Duodenal mucosa (tissue), 2 donors: ENCODE data around the gene OR10H3.

Source experiments
- H3K27ac ChIP-seq: one replicate; pipeline ENCODE4 v1.7.0; 2013; ENCODE audit warnings: low read depth, low read length
- H3K27me3 ChIP-seq, 2 donors: one replicate each; pipeline ENCODE4 v1.7.0; 2013; ENCODE audit warnings: low read length in 2 of 2, control low read depth in 1 of 2; ENCODE audit not compliant: insufficient read depth in 2 of 2, control insufficient read depth in 1 of 2
- H3K36me3 ChIP-seq, 2 donors: one replicate each; pipeline ENCODE4 v1.7.0; 2013; ENCODE audit warnings: low read length in 2 of 2, control low read depth in 1 of 2; ENCODE audit not compliant: insufficient read depth in 2 of 2, control insufficient read depth in 1 of 2
- H3K4me1 ChIP-seq, 2 donors: one replicate each; pipeline ENCODE4 v1.7.0; 2013; ENCODE audit warnings: low read length in 2 of 2, control low read depth in 1 of 2; ENCODE audit not compliant: insufficient read depth in 2 of 2, control insufficient read depth in 1 of 2
- H3K4me3 ChIP-seq, 2 donors: one replicate each; pipeline ENCODE4 v1.7.0; 2013; ENCODE audit warnings: low read length in 2 of 2, low read depth in 1 of 2
- H3K9ac ChIP-seq, 2 donors: one replicate each; pipeline ENCODE4 v1.7.0; 2013; ENCODE audit warnings: low read length in 2 of 2, low read depth in 1 of 2
- H3K9me3 ChIP-seq, 2 donors: one replicate each; pipeline ENCODE4 v1.7.0; 2013; ENCODE audit warnings: low read length in 2 of 2, control low read depth in 1 of 2; ENCODE audit not compliant: control insufficient read depth in 1 of 2

OR10H3 gene, protein sequence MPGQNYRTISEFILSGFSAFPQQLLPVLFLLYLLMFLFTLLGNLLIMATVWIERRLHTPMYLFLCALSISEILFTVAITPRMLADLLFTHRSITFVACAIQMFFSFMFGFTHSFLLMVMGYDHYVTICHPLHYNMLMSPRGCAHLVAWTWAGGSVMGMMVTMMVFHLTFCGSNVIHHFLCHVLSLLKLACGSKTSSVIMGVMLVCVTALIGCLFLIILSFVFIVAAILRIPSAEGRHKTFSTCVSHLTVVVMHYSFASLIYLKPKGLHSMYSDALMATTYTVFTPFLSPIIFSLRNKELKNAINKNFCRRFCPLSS

GRCh38 chr19:15737722-15738121 is at the start of gene OR10H3:
Gene OR10H3, plus strand, starts transcription at chr19:15737985. Its CDS starts 3,408 bp downstream, at chr19:15741393.
- Histone ChIP-seq H3K4me1 (no peaks in the 10 kb centered on the region), H3K9me3 (peaks cover 11 to 14% of the 10 kb centered on the region in 2 donors), H3K27ac (no peak within 1 kb of the TSS), H3K4me3 (no peak within 1 kb of the TSS), H3K9ac (no peak within 1 kb of the TSS), H3K36me3 (no peaks in the 10 kb centered on the region), H3K27me3 (no peaks in the 10 kb centered on the region)

- Histone ChIP-seq H3K4me3 (no peak overlapping the region), H3K27me3 (no peaks in the 10 kb centered on the region), H3K4me1 (peaks cover 4 to 8% of the 10 kb centered on the region in 2 donors), H3K9me3 (no peaks in the 10 kb centered on the region), H3K9ac (no peak overlapping the region), H3K36me3 (peaks cover 20 to 32% of the 10 kb centered on the region in 2 donors), H3K27ac (no peak overlapping the region)
Observed at GRCh38 chr19:15696654-15697194, 41.1 kb upstream of the OR10H3 start.

- Histone ChIP-seq H3K4me3 (peak overlapping the region; percentile 5 to 43), H3K27ac (peak overlapping the region; percentile 51), H3K4me1 (peaks cover 15 to 30% of the 10 kb centered on the region in 2 donors), H3K9ac (peak overlapping the region; percentile 39 to 52), H3K27me3 (no peaks in the 10 kb centered on the region), H3K36me3 (peaks cover 10 to 21% of the 10 kb centered on the region in 2 donors), H3K9me3 (no peaks in the 10 kb centered on the region)
Observed at GRCh38 chr19:15701757-15702533, 35.8 kb upstream of the OR10H3 start.

GRCh38 chr19:15702534-15702930 is 35.3 kb upstream of the OR10H3 start:
- Histone ChIP-seq H3K9me3 (no peaks in the 10 kb centered on the region), H3K9ac (peak overlapping the region; percentile 39 to 52), H3K27me3 (no peaks in the 10 kb centered on the region), H3K4me1 (peaks cover 15 to 30% of the 10 kb centered on the region in 2 donors), H3K36me3 (peaks cover 4 to 15% of the 10 kb centered on the region in 2 donors), H3K4me3 (peak overlapping the region in 1 of 2 donors; percentile 43), H3K27ac (peak overlapping the region; percentile 51)

DNA sequence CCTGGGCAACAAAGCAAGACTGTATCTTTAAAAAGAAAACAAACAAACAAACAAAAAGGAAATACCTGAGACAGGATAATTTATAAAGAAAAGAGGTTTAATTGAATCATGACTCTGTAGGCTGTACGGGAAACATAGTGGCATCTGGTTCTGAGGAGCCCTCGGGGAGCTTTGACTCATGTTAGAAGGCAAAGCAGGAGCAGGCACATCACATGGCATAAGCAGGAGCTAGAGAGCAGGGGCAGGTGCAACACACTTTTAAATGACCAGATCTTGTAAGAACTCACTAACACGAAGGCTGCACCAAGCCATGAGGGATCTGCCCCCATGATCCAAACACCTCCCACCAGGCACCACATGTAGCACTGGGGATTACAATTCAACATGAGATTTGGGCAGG is 23.1 kb upstream of the OR10H3 start:
- peaks cover 0 to 8% of the 10 kb centered on the region in 2 donors for H3K27me3 ChIP-seq
- H3K36me3 ChIP-seq, result no peaks in the 10 kb centered on the region
- H3K9me3 ChIP-seq, result no peaks in the 10 kb centered on the region
- H3K4me1 ChIP-seq, result peaks cover 10 to 11% of the 10 kb centered on the region in 2 donors
- H3K27ac ChIP-seq, result no peak overlapping the region
- no peak overlapping the region for H3K4me3 ChIP-seq
- no peak overlapping the region for H3K9ac ChIP-seq

DNA sequence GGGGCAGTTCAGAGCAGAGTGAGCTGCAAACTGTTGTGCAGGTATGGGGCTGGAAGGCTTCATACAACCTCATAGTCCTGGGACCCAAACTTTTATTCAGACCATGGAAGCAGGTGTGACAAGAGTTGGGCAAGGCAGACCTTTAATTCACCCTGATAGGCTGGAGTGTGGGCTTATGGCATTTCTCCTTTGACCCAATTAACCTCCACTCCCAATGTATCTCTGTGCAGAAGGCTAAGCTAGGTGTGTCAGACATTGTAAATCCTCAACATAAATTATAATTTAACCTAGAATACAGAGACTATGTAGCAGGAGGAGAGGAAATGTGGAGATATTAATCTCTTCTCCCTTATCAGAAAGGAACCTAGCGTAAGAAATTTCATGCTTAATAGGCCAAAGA is 22.1 kb upstream of the OR10H3 start:
- no peaks in the 10 kb centered on the region for H3K9me3 ChIP-seq
- H3K4me1 ChIP-seq, result peaks cover 10 to 11% of the 10 kb centered on the region in 2 donors
- no peak overlapping the region for H3K27ac ChIP-seq
- H3K4me3 ChIP-seq, result no peak overlapping the region
- H3K36me3 ChIP-seq, result no peaks in the 10 kb centered on the region
- peaks cover 0 to 8% of the 10 kb centered on the region in 2 donors for H3K27me3 ChIP-seq
- H3K9ac ChIP-seq, result no peak overlapping the region

DNA sequence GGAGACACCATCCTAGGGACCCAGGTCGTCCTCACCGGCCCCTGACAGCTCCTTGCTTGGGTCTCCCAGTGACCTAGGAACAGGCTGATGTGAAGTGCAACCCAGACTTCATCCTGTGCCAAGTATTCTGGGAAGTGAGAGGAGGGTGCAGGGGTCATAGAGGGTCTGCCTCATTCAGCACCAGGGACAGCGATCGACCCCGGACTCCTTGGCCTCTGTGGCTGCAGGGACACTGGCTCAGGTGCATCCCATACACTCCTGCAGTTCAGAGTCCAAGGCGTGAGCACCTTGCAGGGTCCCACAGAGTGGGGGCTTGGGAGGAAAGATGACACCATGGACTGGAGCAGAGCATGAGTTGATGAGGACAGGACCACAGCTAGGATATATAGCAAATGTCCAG is 20.0 kb upstream of the OR10H3 start:
- H3K9ac ChIP-seq, result no peak overlapping the region
- peaks cover 10 to 11% of the 10 kb centered on the region in 2 donors for H3K4me1 ChIP-seq
- H3K9me3 ChIP-seq, result no peaks in the 10 kb centered on the region
- H3K4me3 ChIP-seq, result no peak overlapping the region
- H3K27ac ChIP-seq, result no peak overlapping the region
- no peaks in the 10 kb centered on the region for H3K36me3 ChIP-seq
- H3K27me3 ChIP-seq, result peaks cover 6 to 8% of the 10 kb centered on the region in 2 donors

GRCh38 chr19:15721268-15721667 is 16.5 kb upstream of the OR10H3 start:
- H3K36me3 ChIP-seq, result no peaks in the 10 kb centered on the region
- peaks cover 10 to 14% of the 10 kb centered on the region in 2 donors for H3K27me3 ChIP-seq
- H3K9me3 ChIP-seq, result no peaks in the 10 kb centered on the region
- H3K4me3 ChIP-seq, result no peak overlapping the region
- H3K9ac ChIP-seq, result no peak overlapping the region
- H3K4me1 ChIP-seq, result peaks cover 3% of the 10 kb centered on the region in 2 donors
- no peak overlapping the region for H3K27ac ChIP-seq

DNA sequence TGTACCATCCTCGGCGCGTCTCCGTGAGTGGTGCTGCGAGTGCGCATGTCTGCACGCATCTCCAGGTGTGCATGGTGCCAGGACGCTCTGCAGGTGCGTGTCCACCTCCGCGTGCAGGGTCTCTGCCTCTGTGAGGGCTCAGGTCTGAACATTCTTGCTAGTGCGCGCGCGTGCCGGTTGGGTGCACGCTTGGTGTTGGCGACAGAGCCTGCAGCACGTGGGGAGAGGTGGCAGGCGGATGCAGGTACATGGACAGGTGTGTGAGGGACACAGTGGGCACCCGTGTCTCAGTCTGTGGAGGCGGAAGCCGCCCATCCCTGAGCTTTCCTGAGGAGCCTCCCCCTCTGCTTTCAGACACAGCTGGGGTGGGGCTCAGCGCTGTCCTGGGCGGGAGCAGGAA is 14.8 kb upstream of the OR10H3 start:
- Histone ChIP-seq H3K9me3 (no peaks in the 10 kb centered on the region), H3K27ac (no peak overlapping the region), H3K4me3 (no peak overlapping the region), H3K36me3 (no peaks in the 10 kb centered on the region), H3K27me3 (peaks cover 10 to 14% of the 10 kb centered on the region in 2 donors), H3K9ac (no peak overlapping the region), H3K4me1 (no peaks in the 10 kb centered on the region)

DNA sequence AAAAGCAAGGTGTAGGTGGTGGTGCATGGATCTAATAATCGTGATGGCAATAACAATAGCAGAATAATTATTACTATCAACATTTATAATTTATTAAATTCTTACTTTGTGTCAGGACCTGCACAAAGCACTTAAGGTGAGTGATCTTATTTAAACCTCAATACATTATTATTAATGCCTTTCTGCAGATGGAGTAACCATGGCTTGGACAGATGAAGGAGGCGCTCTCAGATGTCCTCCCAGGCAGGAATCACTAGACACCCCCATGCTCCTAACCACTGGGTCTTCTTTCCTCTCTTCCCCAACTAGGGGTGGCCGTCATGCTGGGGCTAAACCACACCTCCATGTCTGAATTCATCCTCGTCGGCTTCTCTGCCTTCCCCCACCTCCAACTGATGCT is 10.1 kb upstream of the OR10H3 start, which contains the start of gene OR10H2:
TSS of gene OR10H2 (plus strand) at position 301 of the 400 bp plus-strand sequence. CDS start at position 321, 20 bp downstream.
- no peak within 1 kb of the TSS for H3K4me3 ChIP-seq
- H3K36me3 ChIP-seq, result no peaks in the 10 kb centered on the region
- H3K27me3 ChIP-seq, result peaks cover 7 to 8% of the 10 kb centered on the region in 2 donors
- H3K27ac ChIP-seq, result no peak within 1 kb of the TSS
- H3K4me1 ChIP-seq, result no peaks in the 10 kb centered on the region
- H3K9ac ChIP-seq, result no peak within 1 kb of the TSS
- no peaks in the 10 kb centered on the region for H3K9me3 ChIP-seq
